ENCODE measurements around the gene TKT.

Gene TKT

DNA sequence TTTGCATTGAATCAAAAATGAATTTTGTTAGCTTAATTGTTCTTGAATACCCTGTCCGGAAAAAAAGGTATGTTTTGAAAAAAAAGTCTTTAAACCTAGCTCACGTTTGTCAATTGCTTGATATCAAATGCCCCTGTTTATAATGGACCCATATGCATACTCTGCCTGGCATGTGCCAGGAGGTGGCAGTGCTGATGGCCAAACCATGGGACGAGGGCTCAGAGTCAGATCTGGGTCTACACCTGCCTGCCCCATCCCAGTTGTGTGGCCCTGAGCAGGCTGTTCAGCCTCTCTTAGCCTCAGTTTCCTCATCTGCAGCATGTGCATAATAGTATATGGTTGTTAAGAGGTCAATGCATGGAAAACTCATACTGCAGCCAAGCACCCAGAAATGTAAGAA is 56.0 kb downstream of the TKT start:
- in situ Hi-C loops (cut with MboI; ENCODE audit: low sequenced_read_pairs) = loop anchor here (5.0 kb wide), 1 partner anchor 83 kb away; no protein-coding TSS in a partner anchor

DNA sequence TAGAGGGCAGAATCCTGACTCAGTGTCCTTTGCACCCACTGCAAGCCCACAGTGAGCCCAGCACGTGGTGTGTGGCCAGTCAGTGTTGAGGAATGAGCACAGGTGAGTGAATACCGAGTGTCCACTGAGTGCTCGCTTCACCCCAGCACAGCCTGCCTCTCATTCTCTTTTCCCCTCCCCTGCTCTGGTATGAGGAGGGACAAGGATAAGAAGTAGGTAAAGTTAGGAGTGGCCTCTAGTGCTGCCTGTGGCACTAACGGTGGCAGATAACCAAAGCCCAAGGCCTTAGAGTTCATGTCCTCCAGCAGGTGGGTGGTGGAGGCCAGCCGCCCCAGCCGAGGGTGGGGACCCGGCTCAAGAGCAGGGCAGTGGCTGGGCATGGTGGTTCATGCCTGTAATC is 56.8 kb downstream of the TKT start:
- in situ Hi-C loops (cut with MboI; ENCODE audit: low sequenced_read_pairs) = loop anchor here (5.0 kb wide), 1 partner anchor 82 kb away; no protein-coding TSS in a partner anchor

DNA sequence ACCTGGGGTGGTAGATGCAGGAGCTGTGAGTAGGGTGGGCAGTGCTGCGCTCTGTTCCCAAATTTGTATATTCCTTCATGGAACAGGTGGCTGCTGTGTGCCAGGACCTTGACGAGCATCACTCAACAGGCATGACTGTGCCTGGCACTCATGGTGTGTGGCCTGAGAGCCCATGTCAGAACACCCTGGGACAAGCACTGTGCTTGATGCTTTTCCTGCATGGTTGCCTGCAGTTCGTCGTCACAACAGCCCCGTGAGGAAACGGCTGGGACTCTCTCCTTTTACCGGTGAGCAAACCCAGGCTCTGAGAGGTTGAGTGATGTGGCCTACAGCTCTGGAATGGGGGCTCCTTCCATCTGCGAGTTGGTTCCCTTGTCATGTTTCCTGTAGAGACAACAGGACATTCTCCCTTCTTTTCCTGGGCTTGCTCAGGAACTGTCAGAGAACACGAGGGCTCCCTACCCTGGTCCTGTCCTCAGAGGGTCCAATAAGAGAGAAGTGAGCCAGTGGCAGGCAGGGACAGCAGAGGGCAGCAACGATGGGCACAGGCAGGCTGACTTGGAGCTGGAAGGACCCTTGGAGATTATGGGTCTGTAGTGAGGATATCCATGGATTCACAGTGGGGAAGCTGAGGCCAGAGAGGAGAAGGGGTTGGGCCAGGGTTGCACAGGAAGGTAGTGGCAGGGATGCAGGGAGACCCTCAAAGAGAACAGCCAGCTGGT is 57.4 kb downstream of the TKT start:
- in situ Hi-C loops (cut with MboI; ENCODE audit: low sequenced_read_pairs) = loop anchor here (5.0 kb wide), 1 partner anchor 81 kb away; no protein-coding TSS in a partner anchor

DNA sequence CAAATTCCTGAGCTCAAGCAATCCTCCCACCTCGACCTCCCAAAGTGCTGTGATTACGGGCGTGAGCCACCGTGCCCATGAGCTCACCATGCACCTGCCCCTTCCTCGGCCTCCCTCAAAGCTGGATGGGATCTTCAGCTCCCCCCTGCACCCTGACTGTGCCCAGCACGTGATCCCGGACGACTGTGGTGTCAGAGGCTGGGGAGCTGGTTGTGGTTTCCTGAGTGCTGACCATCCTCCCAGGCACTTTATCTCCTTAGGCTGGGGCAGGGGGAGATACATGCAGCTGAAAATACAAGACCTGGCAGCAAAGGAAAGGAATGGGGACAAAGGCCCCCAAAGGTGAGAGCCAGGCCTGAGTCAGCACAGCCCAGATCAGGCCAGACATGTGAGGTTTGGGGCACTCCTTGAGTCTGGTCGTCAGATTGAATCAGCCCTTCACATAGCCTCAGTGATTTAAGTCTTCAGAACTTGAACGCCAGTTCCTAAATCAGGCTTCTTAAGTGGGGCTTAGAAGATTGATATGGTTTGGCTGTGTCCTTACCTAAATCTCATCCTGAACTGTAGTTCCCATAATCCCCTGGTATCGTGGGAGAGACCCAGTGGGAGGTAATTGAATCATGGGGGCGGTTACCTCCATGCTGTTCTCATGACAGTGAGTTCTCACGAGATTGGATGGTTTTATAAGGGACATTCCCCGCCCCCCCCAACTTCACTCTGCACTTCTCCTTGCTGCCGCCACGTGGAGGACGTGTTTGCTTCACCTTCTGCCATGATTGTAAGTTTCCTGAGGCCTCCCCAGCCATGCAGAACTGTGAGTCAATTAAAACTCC is 59.0 kb downstream of the TKT start:
- in situ Hi-C loops (cut with MboI; ENCODE audit: low sequenced_read_pairs) = loop anchor here (5.0 kb wide), 1 partner anchor 79 kb away; no protein-coding TSS in a partner anchor

DNA sequence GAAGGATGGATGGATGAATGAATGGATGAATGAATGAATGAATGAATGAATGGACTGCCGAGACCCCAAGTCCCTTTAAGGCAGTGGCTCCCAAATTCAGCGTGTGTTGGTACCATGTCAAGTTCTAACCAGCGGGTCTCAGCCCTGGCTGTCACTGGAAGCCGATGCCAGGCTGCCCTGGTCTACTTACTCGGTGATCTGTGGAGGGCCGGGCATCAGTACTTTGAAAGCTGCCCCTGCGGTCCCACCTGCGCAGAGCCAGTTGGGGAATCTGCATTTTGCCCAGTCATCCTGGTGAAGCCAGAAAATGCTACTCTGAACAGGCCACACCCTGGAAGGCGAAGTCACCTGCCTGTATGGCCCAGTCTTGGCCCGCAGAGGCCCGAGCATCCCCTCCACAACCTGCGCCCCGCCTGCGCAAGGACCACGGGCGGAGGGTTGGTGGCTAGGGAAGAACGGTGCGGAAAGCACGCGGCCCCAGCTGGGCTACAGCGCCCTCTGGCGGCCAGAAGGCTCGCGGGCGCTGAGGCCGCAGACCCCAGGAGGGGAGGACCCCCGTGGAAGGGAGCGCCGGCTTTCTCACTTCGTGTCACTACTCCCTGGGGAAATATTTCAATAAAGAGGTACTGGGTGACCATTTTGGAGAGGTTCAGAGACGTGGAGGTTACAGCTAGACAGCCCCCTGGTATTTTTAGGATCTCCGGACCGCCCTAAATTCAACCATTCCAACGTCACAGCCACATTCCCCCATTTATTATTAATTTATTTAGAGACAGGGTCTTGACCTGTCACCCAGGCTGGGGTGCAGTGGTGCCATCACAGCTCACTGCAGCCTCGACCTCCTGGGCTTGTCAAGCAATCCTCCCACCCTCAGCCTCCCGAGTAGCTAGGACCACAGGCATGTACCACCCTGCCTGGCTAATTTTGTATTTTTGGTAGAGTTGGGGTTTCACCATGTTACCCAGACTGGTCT is 59.9 kb downstream of the TKT start:
- in situ Hi-C loops (cut with MboI; ENCODE audit: low sequenced_read_pairs) = loop anchor here (5.0 kb wide), 1 partner anchor 79 kb away; no protein-coding TSS in a partner anchor

DNA sequence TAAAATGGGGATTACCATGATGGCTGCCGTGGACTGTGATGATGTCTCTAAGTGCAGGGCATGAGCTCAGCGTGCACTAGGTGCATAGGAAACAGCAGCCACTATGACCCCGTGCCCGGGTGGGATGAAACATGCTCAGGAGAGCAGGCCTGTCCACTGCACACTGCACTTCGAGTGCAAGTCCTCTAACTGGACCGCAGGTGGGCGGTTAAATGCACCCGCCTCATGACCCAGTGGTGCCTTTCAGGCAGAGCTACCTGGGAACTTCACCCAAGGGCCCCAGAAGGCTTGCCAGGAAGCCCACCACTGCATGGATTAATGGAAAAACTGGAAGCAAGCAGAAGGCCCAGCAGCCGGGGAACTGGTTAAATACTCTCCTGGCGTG is 60.8 kb downstream of the TKT start:
- in situ Hi-C loops (cut with MboI; ENCODE audit: low sequenced_read_pairs) = loop anchor here (5.0 kb wide), 1 partner anchor 78 kb away; no protein-coding TSS in a partner anchor

DNA sequence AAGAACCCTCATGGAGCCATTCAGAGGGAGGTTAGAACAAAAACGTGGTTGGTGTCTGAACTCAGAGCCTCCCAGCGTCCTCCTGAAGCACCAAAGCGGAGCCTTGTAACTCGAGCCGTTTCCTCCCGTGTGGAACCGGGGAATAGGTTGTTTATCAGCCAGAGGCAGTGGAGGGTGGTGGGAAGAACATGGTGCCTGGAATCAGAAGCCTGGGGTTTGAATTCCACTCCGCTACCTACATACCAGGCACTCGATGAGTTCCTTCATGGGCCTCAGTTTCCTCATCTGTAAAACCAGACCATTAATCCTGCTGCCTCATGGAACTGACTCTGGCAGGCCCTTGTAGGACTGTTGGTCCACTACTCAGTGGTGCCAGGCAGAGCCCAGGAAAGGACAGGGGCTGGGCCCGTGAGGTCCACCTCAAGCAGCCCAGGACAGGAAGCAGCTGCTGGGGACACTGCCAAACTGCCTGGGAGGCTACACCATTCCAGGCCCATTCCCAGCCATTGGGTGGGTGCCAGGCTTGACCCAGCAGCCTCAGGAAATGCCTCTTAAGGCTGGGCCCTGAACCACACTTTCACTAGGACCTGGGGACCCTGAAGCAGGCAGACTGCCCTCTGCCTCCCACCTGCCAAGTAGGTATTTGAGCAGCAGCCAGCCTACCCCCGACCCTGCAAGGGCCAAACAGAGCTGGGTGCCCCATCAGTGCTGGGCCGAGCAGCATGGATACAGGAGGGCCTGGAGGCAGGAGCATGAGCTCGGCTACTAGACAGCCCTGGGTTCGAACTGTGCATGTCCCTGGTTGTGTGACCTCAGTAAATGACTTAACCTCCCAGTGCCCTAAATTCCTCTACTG is 61.4 kb downstream of the TKT start:
- in situ Hi-C loops (cut with MboI; ENCODE audit: low sequenced_read_pairs) = loop anchor here (5.0 kb wide), 1 partner anchor 77 kb away; no protein-coding TSS in a partner anchor

DNA sequence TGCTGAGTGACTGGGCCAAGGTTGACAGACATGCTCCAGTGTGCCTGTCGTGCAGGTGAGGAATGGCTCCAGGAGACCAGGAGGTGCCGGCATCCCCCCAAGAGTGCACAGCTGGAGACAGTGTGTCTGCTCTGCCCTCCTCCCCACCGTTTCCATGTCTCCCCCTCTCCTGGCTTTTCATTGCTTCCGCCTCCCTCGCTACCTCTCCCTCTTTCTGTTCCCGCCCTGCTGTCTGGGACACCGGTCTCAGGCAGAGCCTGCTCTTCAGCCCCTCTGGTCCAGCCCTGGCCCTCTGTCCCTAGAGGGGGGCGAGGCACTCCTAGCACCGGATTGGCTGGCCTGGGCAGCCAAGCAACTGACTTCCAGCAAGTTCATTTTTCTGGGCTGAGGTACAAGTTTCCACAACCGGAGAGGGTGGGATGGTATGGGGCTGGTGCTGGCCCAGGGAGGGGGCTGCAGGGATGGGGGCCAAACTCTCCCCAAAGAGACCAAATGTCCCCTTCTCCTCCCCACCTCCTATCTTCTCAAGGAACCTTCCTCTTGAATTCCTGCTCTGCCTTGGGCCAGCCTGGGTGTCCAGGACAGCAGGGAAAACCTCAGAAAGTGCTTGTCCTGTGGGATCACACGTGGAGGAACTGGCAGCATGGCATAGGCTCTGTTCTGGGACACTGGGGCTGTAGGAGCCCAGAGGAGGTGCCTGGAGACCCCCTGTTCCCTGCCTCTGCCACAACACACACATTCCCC is 62.2 kb downstream of the TKT start:
- in situ Hi-C loops (cut with MboI; ENCODE audit: low sequenced_read_pairs) = no loop called here

DNA sequence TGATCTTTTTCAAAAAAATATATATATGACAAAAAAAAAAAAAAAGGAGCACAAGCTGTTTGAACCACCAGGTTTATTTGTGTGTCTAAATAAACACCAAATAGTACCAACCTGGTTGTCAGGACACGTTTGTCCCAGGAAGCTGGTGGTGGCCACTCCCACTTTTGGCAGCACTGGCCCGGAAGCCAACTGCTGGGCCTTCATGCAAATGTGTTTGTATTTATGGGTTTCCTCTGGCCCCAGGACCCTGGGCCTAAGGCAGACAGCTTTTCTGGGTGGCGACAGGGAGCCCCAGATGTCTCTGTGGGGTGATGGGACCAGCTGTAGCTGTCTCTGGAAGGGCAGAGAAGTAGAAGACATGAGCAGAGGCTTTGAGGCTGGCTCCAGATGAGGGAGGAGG is 63.2 kb downstream of the TKT start:
- in situ Hi-C loops (cut with MboI; ENCODE audit: low sequenced_read_pairs) = no loop called here

DNA sequence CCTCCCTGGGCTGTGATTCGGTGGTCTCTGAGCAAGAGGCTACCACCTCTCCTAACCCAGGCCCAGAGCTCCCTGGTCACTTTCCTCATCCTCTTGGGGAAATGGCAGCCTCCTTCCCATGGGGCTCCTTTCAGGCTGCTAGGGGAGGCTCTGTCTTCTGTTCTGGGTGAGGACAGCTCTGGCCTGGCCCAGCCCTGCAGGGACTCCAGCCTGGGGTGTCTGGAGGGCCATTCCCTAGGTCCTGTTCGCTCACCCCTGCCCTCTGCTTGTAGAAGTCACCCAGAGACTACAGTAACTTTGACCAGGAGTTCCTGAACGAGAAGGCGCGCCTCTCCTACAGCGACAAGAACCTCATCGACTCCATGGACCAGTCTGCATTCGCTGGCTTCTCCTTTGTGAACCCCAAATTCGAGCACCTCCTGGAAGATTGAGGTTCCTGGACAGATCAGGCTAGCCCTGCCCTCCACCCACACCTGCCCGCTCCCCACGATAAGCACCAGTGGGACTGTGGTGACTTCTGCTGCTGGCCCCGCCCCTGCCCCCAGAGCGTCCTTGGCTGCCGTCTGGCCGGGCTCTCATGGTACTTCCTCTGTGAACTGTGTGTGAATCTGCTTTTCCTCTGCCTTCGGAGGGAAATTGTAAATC is 63.9 kb downstream of the TKT start:
- in situ Hi-C loops (cut with MboI; ENCODE audit: low sequenced_read_pairs) = no loop called here

DNA sequence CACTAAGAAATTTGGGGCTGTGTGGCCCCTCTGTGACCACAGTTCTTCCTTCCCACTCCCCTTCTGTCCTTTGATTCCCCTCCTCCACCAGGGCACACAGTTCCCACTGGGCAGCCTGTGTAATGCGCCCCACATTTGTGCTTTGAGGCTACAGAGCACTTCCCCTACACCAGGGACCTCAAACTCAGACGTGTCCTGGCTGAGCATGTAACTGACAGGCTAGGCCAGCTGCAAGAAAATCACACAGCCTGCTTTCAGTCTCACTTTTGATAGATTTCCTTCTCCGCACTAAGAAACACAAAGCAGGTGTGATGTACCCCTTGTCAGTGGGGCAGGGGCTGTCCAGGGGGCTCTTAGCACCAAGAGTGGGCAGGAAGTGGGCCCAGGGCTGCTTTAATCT is 65.2 kb downstream of the TKT start:
- in situ Hi-C loops (cut with MboI; ENCODE audit: low sequenced_read_pairs) = no loop called here

DNA sequence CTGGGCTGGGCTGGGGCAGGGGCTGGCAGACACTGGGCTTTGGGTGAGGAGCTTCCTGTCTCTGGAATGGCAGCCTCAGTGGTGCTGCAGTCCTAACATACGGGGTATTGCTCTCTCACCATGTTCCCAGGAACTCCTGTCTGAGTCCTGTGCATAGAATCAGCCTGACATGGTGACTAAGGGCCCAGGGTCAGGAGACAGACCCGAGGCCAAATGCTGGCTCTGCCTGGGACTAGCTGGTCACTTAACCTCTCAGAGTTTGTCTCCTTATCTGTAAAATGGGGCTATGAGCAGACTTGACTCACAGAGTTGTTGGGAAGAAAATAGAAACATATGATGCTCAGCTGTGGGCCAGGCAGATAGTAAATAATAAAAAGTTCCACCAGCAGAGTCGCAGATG is 66.5 kb downstream of the TKT start:
- in situ Hi-C loops (cut with MboI; ENCODE audit: low sequenced_read_pairs) = no loop called here

DNA sequence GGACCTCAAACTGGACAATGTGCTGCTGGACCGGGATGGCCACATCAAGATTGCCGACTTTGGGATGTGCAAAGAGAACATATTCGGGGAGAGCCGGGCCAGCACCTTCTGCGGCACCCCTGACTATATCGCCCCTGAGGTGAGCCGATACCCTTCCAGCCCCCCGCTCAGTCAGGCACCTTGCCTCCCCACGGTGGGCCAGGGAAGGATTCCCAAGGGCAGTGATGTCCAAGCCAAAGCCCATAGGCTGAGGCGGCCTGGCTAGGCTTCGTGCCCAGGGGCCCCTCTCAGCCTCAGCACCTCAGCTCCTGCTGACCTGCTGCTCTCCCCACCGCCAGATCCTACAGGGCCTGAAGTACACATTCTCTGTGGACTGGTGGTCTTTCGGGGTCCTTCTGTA is 67.1 kb downstream of the TKT start:
- in situ Hi-C loops (cut with MboI; ENCODE audit: low sequenced_read_pairs) = no loop called here

DNA sequence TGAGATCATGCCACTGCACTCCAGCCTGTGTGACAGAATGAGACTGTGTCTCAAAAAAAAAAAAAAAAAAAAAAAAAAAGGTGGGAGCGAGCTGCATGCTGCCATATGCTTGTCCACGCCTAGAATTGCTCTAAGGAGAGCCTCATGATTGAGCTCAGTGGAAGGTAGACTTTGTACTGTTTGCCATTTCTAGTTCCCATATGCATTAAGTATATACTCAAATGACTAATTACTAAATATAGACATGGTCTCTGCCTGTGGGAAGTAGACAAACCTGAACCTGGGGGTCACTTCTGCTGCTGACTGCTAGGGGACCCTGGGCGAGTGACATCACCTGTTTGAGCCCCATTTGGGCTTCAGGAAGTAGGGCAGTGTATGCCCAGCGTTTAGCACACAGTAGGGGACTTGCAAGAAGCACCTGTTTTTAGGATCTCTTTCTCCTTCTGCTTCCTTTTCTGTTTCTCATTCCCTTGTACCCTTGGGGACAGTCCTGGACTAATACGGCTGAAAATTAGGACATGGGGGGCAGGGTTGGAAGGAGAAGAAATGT is 67.6 kb downstream of the TKT start:
- in situ Hi-C loops (cut with MboI; ENCODE audit: low sequenced_read_pairs) = no loop called here

DNA sequence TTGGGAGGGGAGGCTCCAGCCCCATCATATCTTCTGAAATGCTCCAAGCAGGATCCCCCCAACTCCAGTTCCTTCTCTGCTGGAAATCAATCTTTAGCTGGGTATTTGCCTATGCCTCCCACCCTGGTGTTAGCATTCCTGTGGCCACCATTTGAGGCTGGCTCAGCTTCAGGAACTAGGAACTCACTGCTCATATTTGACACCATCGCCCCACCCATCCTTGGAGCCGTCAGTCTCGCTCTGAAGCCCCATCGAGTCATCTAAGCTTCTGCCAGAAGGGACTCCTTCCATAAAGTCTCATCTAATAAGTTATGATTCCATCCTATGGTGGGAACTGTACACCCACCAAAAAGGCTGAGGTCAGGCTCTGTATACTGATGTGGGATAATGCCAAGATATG is 68.4 kb downstream of the TKT start:
- in situ Hi-C loops (cut with MboI; ENCODE audit: low sequenced_read_pairs) = no loop called here

DNA sequence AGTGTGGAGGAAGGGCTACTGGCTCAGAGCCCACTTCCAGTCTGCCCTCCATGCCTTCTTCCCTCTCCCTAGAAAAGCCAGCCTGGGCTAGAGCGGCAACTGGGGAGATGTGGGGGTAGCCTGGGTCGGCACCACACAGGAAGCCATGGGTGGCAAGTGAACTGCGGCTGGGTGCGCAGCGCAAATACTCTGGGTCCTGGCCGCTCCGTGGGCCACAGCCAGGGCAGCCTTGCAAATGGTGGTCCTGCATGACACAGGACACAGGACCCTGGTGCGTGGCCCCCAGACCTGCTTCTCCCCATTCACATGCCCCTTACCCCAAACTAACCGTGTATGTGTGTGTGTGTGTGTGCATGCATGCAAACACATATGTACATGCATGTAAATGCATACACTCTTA is 69.1 kb downstream of the TKT start:
- in situ Hi-C loops (cut with MboI; ENCODE audit: low sequenced_read_pairs) = no loop called here

DNA sequence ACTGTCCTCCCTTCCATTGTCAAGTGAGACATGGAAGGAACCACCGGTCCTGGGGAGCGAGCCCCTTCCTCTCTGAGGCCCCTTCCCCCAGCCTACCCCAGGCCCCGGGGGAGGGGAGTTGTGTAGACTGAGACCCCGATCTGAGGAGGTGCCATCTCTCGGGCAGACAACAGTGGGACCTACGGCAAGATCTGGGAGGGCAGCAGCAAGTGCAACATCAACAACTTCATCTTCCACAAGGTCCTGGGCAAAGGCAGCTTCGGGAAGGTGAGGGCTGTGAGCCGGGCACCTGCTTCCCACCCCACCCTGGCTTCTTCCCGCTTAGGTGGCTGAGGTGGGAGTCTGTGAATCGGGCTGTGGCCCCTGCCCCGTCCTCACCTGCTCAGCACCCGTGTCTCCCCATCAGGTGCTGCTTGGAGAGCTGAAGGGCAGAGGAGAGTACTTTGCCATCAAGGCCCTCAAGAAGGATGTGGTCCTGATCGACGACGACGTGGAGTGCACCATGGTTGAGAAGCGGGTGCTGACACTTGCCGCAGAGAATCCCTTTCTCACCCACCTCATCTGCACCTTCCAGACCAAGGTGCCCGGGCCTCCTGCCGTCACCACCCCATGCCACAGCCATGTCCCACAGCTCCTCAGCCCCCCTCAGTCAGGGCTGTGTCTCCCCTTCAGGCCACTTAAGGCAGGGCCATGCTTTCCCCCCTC is 69.9 kb downstream of the TKT start:
- in situ Hi-C loops (cut with MboI; ENCODE audit: low sequenced_read_pairs) = no loop called here

DNA sequence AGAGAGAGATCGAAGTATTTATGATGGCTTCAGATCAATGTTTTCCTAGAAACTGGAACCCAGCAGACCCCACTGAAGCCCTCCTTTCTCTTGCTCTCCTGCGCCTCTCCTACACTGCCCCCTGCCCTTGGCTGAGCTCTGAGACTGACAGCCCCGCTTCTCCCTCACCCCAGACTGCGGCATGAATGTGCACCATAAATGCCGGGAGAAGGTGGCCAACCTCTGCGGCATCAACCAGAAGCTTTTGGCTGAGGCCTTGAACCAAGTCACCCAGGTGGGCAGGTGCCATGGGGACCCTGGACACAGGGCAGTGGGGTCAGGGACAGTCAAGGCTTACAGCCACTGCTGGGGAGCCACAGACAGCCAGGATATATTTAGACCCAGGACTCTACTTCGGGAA is 71.1 kb downstream of the TKT start:
- in situ Hi-C loops (cut with MboI; ENCODE audit: low sequenced_read_pairs) = no loop called here
